Ishikawa (cell line): ENCODE measurements around the gene GAL3ST1.

ENCODE experiments used
- CEBPB ChIP-seq: IDR thresholded peaks from 2 replicates; pipeline ENCODE4 v1.6.1; 2012
- CREB1 ChIP-seq: IDR thresholded peaks from 2 replicates; pipeline ENCODE4 v1.6.1; 2012; ENCODE audit warnings: low read depth
- EGR1 ChIP-seq: IDR thresholded peaks from 2 replicates; pipeline ENCODE4 v1.6.1; 2012
- EP300 ChIP-seq: IDR thresholded peaks from 2 replicates; pipeline ENCODE4 v1.6.1; 2012; ENCODE audit warnings: borderline replicate concordance
- REST ChIP-seq: IDR thresholded peaks from 2 replicates; pipeline ENCODE4 v1.6.1; 2012; ENCODE audit warnings: low read depth, mild to moderate bottlenecking
- TAF1 ChIP-seq: IDR thresholded peaks from 2 replicates; pipeline ENCODE4 v1.6.1; 2012; ENCODE audit warnings: low read depth, mild to moderate bottlenecking
- YY1 ChIP-seq: IDR thresholded peaks from 2 replicates; pipeline ENCODE4 v1.6.1; 2012; ENCODE audit warnings: low read depth
- TF ChIP-seq, protein P1 (sequence below): IDR thresholded peaks from 2 replicates; pipeline ENCODE4 v1.6.1; 2012
- TF ChIP-seq, protein P2 (sequence below): IDR thresholded peaks from 2 replicates; pipeline ENCODE4 v1.6.1; 2012

DNA sequence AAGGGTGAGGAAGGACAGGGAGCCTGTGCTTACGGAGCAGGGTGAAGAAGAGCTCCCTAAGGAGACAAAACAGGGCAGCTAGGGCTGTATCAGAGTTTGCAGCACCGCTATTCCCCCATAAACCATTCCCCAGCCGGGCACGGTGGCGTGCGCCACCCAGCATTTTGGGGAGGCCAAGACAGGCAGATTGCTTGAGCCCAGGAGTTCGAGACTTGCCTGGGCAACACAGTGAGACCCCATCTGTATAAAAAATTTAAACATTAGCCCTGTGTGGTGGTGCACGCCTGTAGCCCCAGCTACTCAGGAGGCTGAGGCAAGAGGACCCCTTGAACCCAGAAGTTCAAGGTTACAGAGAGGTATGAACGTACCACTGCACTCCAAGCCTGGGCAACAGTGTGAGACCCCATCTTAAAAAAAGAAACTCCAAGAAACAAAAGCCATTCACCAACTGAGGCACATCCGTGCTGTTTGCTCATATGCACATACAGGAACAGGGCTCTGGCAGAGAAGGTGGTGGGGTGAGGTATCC, 4.7 kb downstream of the GAL3ST1 start:
- TF ChIP-seq EP300 (no peak), CEBPB (no peak), TAF1 (no peak), CREB1 (no peak), YY1 (no peak), REST (no peak), EGR1 (no peak)
- TF ChIP-seq, protein P1, sequence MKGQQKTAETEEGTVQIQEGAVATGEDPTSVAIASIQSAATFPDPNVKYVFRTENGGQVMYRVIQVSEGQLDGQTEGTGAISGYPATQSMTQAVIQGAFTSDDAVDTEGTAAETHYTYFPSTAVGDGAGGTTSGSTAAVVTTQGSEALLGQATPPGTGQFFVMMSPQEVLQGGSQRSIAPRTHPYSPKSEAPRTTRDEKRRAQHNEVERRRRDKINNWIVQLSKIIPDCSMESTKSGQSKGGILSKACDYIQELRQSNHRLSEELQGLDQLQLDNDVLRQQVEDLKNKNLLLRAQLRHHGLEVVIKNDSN = no peak
- TF ChIP-seq, protein P2, sequence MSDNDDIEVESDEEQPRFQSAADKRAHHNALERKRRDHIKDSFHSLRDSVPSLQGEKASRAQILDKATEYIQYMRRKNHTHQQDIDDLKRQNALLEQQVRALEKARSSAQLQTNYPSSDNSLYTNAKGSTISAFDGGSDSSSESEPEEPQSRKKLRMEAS = no peak
